ENCODE measurements around the gene LIX1. TPM values are rescaled to one million over a fixed set of nuclear protein-coding genes. Genes with fewer than 3 reads are reported as not detected.
"Not testable (repeated sequence)": the region's sequence is repeated elsewhere in the genome, so short reads cannot be mapped to it uniquely, and the experiment has no call there.

LIX1 gene
- total RNA-seq, 1 donor from 2014 or later = 1.2 TPM

GRCh38 chr5:97141539-97141938, 872 bp downstream of the LIX1 start:
- no peak for DNase-seq (ENCODE audit: low read depth)

DNA sequence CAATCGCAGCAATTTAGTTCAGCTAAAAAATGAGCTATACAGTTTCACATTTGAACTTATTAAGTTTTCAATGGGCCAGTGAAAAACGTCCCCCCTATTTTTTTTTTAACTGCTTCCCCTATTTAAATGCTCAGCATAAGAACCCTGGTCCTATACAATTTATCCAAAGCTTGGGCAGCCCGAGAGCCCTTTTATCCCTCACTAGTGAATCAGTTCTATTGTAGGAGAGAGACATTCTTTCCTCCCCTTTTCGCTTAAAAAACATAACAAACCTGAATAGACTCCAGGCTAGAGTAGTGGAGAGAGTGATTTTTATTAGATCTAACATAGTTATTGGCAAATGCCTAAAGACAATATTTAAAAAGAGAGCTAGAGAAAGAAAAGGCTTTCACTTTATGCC, 1.4 kb downstream of the LIX1 start:
- no peak for DNase-seq (ENCODE audit: low read depth)

GRCh38 chr5:97140250-97140649, 2.2 kb downstream of the LIX1 start:
- DNase-seq (ENCODE audit: low read depth) = not testable (repeated sequence)

DNA sequence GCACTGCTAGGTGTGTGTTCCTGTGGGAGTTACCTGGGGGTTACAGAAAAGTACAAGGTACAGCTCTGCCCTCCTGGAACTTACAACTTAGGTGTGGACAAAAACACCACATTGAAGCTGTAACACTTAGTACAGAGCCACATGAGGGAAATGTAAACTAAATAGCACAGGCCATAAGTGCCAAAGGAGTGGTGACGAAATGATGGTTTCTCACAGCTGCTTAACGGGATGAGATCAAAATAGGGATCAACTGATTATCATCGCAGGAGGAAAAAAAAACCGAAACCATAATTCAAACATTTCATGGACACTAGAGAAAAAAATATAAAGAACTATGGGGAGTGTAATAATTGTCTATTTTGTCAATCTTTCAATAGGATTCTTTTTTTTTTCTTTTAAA, 5.9 kb downstream of the LIX1 start:
- no peak for DNase-seq (ENCODE audit: low read depth)

- DNase-seq (ENCODE audit: low read depth) = no peak
These were observed 6.5 kb downstream of the LIX1 start for GRCh38 chr5:97135868-97136267.

DNA sequence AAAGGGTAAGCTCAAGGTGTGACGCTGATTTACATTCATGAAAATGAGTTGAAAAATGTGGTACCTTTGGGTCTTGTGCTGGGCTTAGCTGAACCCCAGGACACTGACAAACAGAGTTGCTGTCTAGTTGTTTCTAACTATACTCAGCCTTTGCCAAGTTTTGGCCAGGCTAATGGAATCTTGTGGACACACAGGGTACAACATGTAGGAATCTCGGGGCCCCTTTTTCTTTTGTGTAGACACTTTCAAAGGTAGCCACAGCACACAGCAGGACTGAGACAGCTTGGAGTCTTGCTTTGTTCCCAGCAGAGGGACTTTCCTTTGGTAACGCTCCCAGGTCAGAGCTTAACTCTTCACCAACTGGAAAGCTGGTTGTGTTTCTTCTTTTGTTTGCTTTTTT, 7.8 kb downstream of the LIX1 start:
- DNase-seq (ENCODE audit: low read depth) = no peak

DNA sequence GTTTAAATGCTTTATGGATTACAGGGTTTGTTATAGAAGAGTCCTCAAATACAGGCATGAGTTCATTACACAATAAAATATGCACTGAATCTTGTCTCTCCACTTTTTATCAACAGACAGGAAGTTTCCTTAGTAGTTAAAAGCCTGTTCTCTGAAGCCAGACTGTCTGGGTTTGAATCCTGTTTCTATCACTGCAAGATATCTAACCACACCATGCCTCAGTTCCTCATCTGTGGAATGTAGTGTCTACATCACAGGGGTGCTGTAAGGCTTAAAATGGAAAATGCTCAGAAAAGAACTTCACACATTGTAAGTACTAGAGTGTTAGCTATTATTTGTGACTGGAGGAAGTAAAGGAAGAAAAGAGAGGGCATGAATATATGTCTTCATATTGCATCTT, 9.3 kb downstream of the LIX1 start:
- DNase-seq (ENCODE audit: low read depth) = no peak

DNA sequence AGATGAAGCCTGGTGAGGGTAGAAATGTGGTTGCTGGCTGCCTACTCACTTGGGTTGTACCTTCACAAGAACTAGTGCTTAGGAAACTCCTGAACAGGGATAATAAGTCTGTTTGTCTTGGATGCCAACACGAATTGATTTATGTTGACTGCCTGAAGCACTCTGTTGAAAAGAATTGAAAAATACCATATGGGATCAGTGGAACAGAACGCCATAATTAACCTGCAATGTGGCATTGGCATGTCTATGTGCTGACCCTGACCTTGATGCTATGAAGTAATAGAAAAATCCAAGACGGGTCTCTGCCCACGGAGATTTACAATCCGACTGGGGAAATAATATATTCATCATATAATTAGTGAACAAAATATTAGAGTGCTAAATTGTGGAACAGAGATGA, 10.5 kb downstream of the LIX1 start:
- DNase-seq (ENCODE audit: low read depth) = peak; percentile 30

DNA sequence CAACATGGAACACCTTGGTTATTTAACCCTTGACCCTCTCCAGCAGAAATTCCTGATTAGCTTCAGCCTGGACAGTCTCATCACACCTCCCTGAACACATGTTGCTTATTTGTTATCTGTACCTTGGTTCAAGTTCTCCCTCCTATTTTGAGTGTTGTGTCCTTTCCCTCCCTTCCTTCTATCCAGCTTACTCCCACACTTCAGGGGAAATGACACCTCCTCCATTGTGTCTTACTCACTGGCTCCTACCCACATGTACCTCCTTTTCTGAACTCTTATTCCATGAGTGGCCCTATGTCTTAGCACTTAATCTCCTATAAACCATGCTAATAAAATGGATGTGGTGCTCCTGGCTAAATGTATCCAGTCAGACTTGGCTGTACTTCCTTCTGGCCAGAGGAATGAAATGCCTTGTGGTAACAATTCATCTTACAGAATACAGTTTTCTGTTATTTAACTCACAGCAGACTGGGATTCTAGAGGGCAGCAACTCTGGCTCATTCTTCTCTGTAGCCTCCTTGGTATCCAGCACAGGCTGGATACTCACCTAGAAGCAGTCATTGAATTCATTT, 11.2 kb downstream of the LIX1 start:
- peak; percentile 11 for DNase-seq (ENCODE audit: low read depth)

- no peak for DNase-seq (ENCODE audit: low read depth)
These were observed 14.7 kb downstream of the LIX1 start for GRCh38 chr5:97127727-97128126.

GRCh38 chr5:97125125-97125683, 17.2 kb downstream of the LIX1 start:
- no peak for DNase-seq (ENCODE audit: low read depth)

DNA sequence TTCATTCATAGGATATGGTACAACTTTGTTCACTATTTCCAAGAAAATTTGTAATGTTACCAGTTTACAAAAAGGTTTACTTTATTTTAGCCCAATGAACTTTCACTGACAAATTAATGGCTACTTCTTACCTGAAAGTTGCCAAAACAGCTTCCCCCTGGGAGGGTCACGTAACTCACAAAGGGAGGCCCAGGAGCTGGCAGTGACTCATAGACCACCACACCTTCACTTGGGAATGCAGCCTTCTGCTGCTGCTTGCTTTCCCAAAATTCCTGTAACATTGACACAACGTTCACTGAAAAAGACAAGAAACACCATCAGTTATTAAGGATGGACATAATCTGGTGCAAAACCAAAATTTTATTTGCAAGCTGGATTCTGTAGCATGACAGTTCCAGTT, 18.1 kb downstream of the LIX1 start:
- peak; percentile 22 for DNase-seq (ENCODE audit: low read depth)

GRCh38 chr5:97121848-97122247, 20.6 kb downstream of the LIX1 start:
- DNase-seq (ENCODE audit: low read depth) = no peak

DNA sequence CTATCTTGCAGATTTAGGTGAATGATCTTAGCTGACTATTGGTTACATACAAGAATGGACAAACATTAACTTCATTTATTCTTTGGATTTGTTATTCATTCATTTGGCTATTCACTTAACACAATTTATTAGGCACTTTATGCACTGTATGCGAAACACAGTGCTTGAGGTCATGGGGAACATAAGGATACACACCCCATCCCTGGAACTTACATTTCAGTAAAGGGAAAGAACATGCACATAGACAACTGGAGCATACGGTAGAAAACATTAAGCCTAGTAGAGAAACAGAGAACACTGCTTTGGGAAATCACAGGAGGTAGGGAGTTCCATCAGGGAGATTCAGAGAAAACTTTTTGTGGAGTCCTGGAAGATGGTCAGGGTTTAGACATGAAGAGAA, 22.2 kb downstream of the LIX1 start:
- DNase-seq (ENCODE audit: low read depth) = no peak

- DNase-seq (ENCODE audit: low read depth) = no peak
These were observed 23.4 kb downstream of the LIX1 start for GRCh38 chr5:97119007-97119390.

DNA sequence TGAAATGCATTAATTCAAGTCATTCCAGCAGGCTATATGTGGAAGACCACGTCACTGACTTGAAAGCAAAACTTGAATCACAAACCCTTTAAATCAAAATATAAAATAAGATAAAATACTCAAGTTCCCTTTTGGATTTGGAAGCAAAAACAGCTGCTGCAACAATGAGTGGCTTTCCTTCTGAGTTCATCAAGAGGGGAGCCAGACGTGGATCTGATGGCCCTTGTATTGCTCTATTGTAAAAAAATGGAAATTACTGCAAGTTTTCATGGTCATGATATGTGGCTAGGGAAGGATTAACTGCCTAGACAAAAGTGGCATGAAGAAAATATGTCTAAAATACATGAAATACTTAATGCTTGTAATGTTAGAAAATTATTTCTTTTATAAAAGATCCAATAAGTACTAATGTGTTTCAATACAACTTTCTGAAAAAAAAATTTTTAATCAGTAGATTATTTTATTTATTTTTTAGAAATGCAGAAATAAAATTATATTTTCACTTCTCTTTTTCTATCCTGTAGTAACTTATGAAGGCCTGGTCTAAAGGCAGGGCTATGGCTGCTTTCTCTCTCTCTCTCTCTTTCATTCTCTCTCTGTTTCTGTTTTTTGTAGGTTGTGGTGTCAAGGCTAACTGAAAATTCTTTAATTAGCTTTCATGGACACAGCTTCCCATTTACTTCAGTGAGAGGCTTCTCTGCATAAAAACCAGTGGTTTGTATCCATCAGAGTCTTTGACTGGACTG, 24.0 kb downstream of the LIX1 start:
- no peak for DNase-seq (ENCODE audit: low read depth)

DNA sequence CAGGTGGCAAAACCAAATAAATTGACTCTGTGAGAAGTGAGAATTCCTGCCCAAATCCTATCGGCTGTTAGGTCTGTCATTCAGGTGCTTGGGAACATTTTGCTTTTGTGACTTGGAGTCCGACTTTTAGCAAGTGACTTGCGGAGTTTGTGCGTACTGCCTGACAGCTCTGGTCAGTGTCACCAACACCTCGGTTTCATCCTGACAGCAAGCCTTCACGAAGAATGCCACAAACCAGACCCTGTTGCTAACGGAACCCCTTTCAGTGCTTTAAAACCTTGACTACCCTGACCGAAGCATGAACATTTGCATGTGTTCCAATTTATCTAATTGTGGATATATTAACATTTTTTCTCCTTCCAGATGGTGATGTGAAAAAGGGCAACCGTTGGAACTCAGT, 26.5 kb downstream of the LIX1 start:
- DNase-seq (ENCODE audit: low read depth) = no peak

- DNase-seq (ENCODE audit: low read depth) = no peak
These were observed 30.2 kb downstream of the LIX1 start for GRCh38 chr5:97112230-97112629.

DNA sequence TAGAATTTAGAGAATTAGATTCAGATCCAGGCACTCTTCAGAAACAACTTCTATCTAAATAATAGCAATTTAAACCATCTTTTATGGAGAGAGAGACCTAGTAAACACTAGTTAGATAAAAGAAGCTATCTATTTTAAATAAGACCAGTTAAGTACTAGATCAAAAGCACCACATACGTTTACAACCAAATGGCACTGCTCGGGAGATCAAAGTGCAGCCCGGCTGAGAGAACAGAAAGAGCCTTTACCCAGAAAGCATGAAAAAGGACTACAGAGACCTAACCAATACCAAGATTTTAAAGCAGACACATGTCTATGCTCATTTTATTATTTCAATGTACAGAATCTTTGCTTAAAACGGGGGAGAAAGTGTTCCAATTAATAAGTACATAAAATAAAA, 30.8 kb downstream of the LIX1 start:
- DNase-seq (ENCODE audit: low read depth) = no peak

DNA sequence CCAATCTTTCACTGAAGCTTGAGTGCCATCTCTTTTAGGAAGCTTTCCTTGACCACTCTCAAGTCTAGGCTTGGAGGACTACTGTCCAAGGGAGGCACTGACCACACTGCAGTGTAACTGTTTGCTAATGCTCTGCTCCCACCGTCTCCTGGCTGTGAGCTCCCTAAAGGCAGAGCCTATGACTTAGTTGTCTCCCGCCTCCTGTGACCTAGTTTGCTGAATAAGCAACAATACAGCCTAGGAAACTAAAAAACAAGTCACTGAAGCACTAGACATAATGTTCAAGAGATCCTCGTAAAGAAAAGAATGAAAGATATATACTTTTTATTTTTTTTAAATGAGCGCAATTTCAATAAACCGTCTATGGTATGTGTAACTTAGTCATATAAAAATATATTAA, 31.4 kb downstream of the LIX1 start:
- DNase-seq (ENCODE audit: low read depth) = no peak

DNA sequence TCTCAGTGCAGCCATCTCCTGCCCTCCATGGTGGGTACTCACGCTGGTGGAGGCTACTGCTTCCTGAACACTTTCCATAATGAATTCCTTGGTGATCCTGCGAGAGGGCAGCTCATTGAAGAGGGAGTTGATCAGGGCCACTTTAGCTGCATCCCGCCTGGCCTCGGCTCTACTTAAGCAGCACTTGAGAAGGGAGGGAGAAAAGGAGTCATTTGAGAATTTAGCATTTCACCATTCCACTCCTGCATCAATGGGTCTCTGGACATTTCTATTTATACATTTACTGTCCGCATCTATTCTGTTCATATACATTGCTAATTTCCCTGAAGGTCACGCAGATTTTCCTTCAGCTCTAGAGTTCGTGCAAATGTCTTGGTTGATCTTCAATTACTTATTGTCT, 35.1 kb downstream of the LIX1 start:
- no peak for DNase-seq (ENCODE audit: low read depth)

- no peak for DNase-seq (ENCODE audit: low read depth)
These were observed 36.2 kb downstream of the LIX1 start for GRCh38 chr5:97106216-97106581.

DNA sequence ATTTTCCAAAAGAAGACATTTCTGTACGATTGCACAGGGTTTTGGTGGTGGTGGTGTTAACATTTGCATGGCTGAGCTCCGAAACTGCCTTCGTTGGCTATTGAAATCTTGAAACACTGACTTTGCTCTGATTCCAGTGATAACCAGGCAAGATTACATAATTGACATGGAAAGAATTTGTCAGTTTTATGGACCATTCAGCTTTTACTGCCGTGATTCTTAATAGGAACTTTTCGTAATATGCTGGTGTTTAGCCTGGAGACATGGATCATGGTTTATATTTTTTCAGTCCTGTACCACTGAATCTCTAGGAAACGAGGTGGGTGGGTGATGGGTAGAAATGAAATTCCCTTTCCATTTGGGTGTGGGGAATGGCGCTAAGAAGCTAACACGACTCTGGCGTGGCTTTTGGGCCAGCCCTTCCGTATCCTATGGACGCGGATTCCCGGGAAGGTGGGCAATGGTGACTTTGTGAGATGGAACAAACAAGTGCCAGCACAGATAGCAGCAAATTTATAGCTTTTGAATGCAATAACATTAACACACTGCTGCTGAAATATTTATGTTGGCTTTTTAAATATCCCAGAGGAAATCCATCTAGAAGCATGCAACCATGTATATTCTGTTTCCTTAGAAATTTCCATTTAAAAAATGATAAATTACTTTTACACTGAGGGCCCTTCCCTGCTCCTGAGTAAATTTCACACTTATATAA, 36.8 kb downstream of the LIX1 start:
- no peak for DNase-seq (ENCODE audit: low read depth)

Data from renal cortical epithelial cell (primary cell).